KOPT-K1 (cell line): Measurements from ENCODE around the gene ZNF622.
"Not testable (repeated sequence)": the region's sequence is repeated elsewhere in the genome, so short reads cannot be mapped to it uniquely, and the experiment has no call there.

ENCODE experiments used
- H3K27ac ChIP-seq: fragments of 200-600 bp; sonication (generic); 2 replicates; pipeline ENCODE4 v1.5.1; 2016; ENCODE audit warnings: antibody characterized with exemption, mild to moderate bottlenecking, low read depth, low read length; ENCODE audit not compliant: poor library complexity, severe bottlenecking
- H3K36me3 ChIP-seq: fragments of 200-600 bp; sonication (generic); 2 replicates; pipeline ENCODE4 v1.5.1; 2017; ENCODE audit warnings: antibody characterized with exemption, mild to moderate bottlenecking, low read length, moderate library complexity; ENCODE audit not compliant: insufficient read depth
- H3K9me3 ChIP-seq: fragments of 200-600 bp; sonication (generic); 2 replicates; pipeline ENCODE4 v1.5.1; 2017; ENCODE audit warnings: antibody characterized with exemption, low read length, mild to moderate bottlenecking; ENCODE audit not compliant: insufficient read depth, poor library complexity, severe bottlenecking

ZNF622 gene

GRCh38 chr5:16487456-16487855 is 21.9 kb upstream of the ZNF622 start:
- Histone ChIP-seq H3K36me3 (no peaks in the 10 kb centered on the region), H3K9me3 (no peaks in the 10 kb centered on the region), H3K27ac (no peak overlapping the region)

GRCh38 chr5:16486711-16487111 is 21.1 kb upstream of the ZNF622 start:
- Histone ChIP-seq H3K9me3 (no peaks in the 10 kb centered on the region), H3K27ac (no peak overlapping the region), H3K36me3 (no peaks in the 10 kb centered on the region)

- H3K36me3 ChIP-seq: 0 out of 2 replicates have a peak, but pooled peaks cover 3% of the 10 kb centered on the region
- H3K9me3 ChIP-seq: no peaks in the 10 kb centered on the region
- H3K27ac ChIP-seq: no peak overlapping the region
Observed at GRCh38 chr5:16485656-16486055, 20.1 kb upstream of the ZNF622 start.

- H3K27ac ChIP-seq: no peak overlapping the region
- H3K36me3 ChIP-seq: 0 out of 2 replicates have a peak, but pooled peaks cover 3% of the 10 kb centered on the region
- no peaks in the 10 kb centered on the region for H3K9me3 ChIP-seq
Observed at GRCh38 chr5:16484081-16484480, 18.5 kb upstream of the ZNF622 start.

- Histone ChIP-seq H3K27ac (no peak overlapping the region), H3K36me3 (0 out of 2 replicates have a peak, but pooled peaks cover 3% of the 10 kb centered on the region), H3K9me3 (no peaks in the 10 kb centered on the region)
Observed at GRCh38 chr5:16483361-16483760, 17.8 kb upstream of the ZNF622 start.

- 0 out of 2 replicates have a peak, but pooled peaks cover 3% of the 10 kb centered on the region for H3K36me3 ChIP-seq
- no peaks in the 10 kb centered on the region for H3K9me3 ChIP-seq
- H3K27ac ChIP-seq: no peak overlapping the region
Observed at GRCh38 chr5:16482891-16483290, 17.3 kb upstream of the ZNF622 start.

- Histone ChIP-seq H3K36me3 (peaks cover 6% of the 10 kb centered on the region), H3K27ac (no peak overlapping the region), H3K9me3 (no peaks in the 10 kb centered on the region)
Observed at GRCh38 chr5:16480821-16481538, 15.4 kb upstream of the ZNF622 start.

GRCh38 chr5:16480144-16480543 is 14.5 kb upstream of the ZNF622 start:
- Histone ChIP-seq H3K27ac (no peak overlapping the region), H3K9me3 (no peaks in the 10 kb centered on the region), H3K36me3 (peaks cover 10% of the 10 kb centered on the region)

- H3K36me3 ChIP-seq: peaks cover 20% of the 10 kb centered on the region
- H3K27ac ChIP-seq: no peak overlapping the region
- H3K9me3 ChIP-seq: no peaks in the 10 kb centered on the region
Observed at GRCh38 chr5:16477541-16477940, 11.9 kb upstream of the ZNF622 start.

- H3K9me3 ChIP-seq, H3K27ac ChIP-seq: not testable (repeated sequence)
- peaks cover 20% of the 10 kb centered on the region for H3K36me3 ChIP-seq
Observed at GRCh38 chr5:16476417-16476816, 10.8 kb upstream of the ZNF622 start.

- H3K36me3 ChIP-seq: peaks cover 19% of the 10 kb centered on the region
- H3K9me3 ChIP-seq: no peaks in the 10 kb centered on the region
- no peak overlapping the region for H3K27ac ChIP-seq
Observed at GRCh38 chr5:16471387-16471786, 5.8 kb upstream of the ZNF622 start.

- H3K36me3 ChIP-seq: peaks cover 16% of the 10 kb centered on the region
- H3K9me3 ChIP-seq: no peaks in the 10 kb centered on the region
- H3K27ac ChIP-seq: no peak overlapping the region
Observed at GRCh38 chr5:16467363-16468219, 2.0 kb upstream of the ZNF622 start.

GRCh38 chr5:16464664-16465543 is 696 bp downstream of the ZNF622 start:
- Histone ChIP-seq H3K36me3 (peaks cover 43% of the 10 kb centered on the region), H3K9me3 (no peaks in the 10 kb centered on the region), H3K27ac (peak overlapping the region; percentile 82)

- H3K27ac ChIP-seq: peak overlapping the region; percentile 82
- H3K36me3 ChIP-seq: peaks cover 46% of the 10 kb centered on the region
- no peaks in the 10 kb centered on the region for H3K9me3 ChIP-seq
Observed at GRCh38 chr5:16464231-16464630, 1.4 kb downstream of the ZNF622 start.

- H3K9me3 ChIP-seq: no peaks in the 10 kb centered on the region
- no peak overlapping the region for H3K27ac ChIP-seq
- H3K36me3 ChIP-seq: peaks cover 71% of the 10 kb centered on the region
Observed at GRCh38 chr5:16461782-16462181, 3.8 kb downstream of the ZNF622 start.
